Measurements from ENCODE around the gene SCLT1.

Gene SCLT1

GRCh38 chr4:128868758-128869157 lies 224.6 kb downstream of the SCLT1 start:
- Histone ChIP-seq H3K79me1 (ENCODE audit: low read length) (peaks cover 5% of the 10 kb centered on the region), H3K14ac (ENCODE audit: low read length) (no peak overlapping the region), H3K4me3 (ENCODE audit: low read depth, low read length) (no peak overlapping the region), H4K91ac (ENCODE audit: low read depth, low read length) (no peak overlapping the region), H3K4me1 (ENCODE audit: control insufficient read depth in 1 of 2, insufficient read depth in 2 of 2, low read length in 2 of 2) (peaks cover 0 to 3% of the 10 kb centered on the region in 2 experiments), H3K18ac (ENCODE audit: low read length) (no peak overlapping the region), H2BK120ac (ENCODE audit: insufficient read depth, low read length, poor library complexity) (no peak overlapping the region), H2AFZ (ENCODE audit: insufficient read depth, low read length, poor library complexity) (no peak overlapping the region), H3K36me3 (ENCODE audit: control insufficient read depth in 1 of 2, insufficient read depth in 2 of 2, low read length in 2 of 2) (peaks cover 13 to 28% of the 10 kb centered on the region in 2 experiments), H3K9me3 (ENCODE audit: insufficient read depth, low read depth, low read length) (no peaks in the 10 kb centered on the region), H3K9ac (ENCODE audit: low read length) (no peak overlapping the region), H3K79me2 (ENCODE audit: control insufficient read depth, insufficient read depth, low read length, poor library complexity) (peaks cover 3% of the 10 kb centered on the region), H3K27ac (ENCODE audit: low read depth, low read length) (no peak overlapping the region), H2AK5ac (ENCODE audit: low read length) (no peak overlapping the region), H3K4me2 (ENCODE audit: low read length) (no peak overlapping the region), H3K4ac (ENCODE audit: low read depth, low read length) (no peak overlapping the region), H3K23ac (ENCODE audit: low read length) (no peak overlapping the region), H2BK12ac (ENCODE audit: low read length) (no peak overlapping the region), H4K12ac (ENCODE audit: low read depth, low read length) (no peak overlapping the region), H4K8ac (ENCODE audit: low read depth, low read length) (no peak overlapping the region), H3K27me3 (ENCODE audit: insufficient read depth, low read length) (no peaks in the 10 kb centered on the region), H2BK5ac (ENCODE audit: low read depth, low read length, poor library complexity) (no peak overlapping the region)
- DNase-seq: no peak
- WGBS (ENCODE audit: extremely low coverage, insufficient coverage, insufficient read length): no CpG with 5 or more reads among the region's 3 CpGs

DNA sequence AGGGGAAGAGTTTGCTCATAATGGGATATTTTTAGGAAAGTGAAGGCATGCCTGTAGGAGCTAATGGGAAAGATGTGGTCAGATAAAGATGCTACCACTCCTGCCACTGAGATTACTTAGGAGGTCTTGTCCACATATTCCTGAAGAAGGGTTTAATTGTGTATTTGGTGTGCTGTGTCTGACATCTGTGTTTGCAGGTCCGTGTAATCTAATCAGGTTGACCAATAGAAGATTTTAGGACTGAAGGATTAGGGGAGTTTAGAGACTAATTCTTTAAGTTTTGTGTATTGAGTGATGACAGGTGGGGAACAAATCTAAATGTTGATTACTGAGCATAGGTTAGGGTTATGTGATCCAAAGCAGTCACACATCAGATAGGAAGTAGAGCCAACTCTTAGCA lies 226.6 kb downstream of the SCLT1 start:
- Histone ChIP-seq H3K4me2 (ENCODE audit: low read length) (no peak overlapping the region), H3K18ac (ENCODE audit: low read length) (no peak overlapping the region), H4K12ac (ENCODE audit: low read depth, low read length) (no peak overlapping the region), H4K91ac (ENCODE audit: low read depth, low read length) (no peak overlapping the region), H3K14ac (ENCODE audit: low read length) (no peak overlapping the region), H2AK5ac (ENCODE audit: low read length) (no peak overlapping the region), H2BK12ac (ENCODE audit: low read length) (no peak overlapping the region), H3K79me2 (ENCODE audit: control insufficient read depth, insufficient read depth, low read length, poor library complexity) (no peaks in the 10 kb centered on the region), H3K9me3 (ENCODE audit: insufficient read depth, low read depth, low read length) (no peaks in the 10 kb centered on the region), H3K4ac (ENCODE audit: low read depth, low read length) (no peak overlapping the region), H3K9ac (ENCODE audit: low read length) (no peak overlapping the region), H3K27ac (ENCODE audit: low read depth, low read length) (no peak overlapping the region), H3K23ac (ENCODE audit: low read length) (no peak overlapping the region), H4K8ac (ENCODE audit: low read depth, low read length) (no peak overlapping the region), H2AFZ (ENCODE audit: insufficient read depth, low read length, poor library complexity) (no peak overlapping the region), H2BK5ac (ENCODE audit: low read depth, low read length, poor library complexity) (no peak overlapping the region), H3K27me3 (ENCODE audit: insufficient read depth, low read length) (no peaks in the 10 kb centered on the region), H3K36me3 (ENCODE audit: control insufficient read depth in 1 of 2, insufficient read depth in 2 of 2, low read length in 2 of 2) (peaks cover 18 to 34% of the 10 kb centered on the region in 2 experiments), H2BK120ac (ENCODE audit: insufficient read depth, low read length, poor library complexity) (no peak overlapping the region), H3K4me1 (ENCODE audit: control insufficient read depth in 1 of 2, insufficient read depth in 2 of 2, low read length in 2 of 2) (peaks cover 1 to 4% of the 10 kb centered on the region in 2 experiments), H3K4me3 (ENCODE audit: low read depth, low read length) (no peak overlapping the region), H3K79me1 (ENCODE audit: low read length) (peaks cover 4% of the 10 kb centered on the region)
- no CpG with 5 or more reads among the region's 1 CpG for WGBS (ENCODE audit: extremely low coverage, insufficient coverage, insufficient read length)
- DNase-seq: no peak

DNA sequence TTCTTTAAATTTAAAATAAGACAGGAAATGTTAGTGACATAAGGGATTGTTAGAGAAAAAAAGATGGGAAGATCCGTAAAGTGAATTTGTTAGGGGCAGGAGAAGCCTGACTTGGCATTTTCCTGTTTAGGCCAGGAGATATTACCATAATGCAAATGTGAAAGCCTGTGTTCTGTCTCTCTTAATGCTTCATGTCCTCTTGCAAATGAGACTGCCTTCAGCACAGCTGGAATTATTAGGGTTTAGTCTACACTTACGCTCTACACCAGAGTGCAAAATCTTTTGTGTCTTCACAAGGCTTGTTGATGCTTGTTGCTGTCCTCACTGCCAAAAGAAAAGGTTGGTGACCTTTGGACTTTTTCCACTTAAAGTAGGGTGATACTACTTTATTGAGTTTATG lies 227.1 kb downstream of the SCLT1 start:
- Histone ChIP-seq H3K9me3 (ENCODE audit: insufficient read depth, low read depth, low read length) (no peaks in the 10 kb centered on the region), H3K79me1 (ENCODE audit: low read length) (no peaks in the 10 kb centered on the region), H3K4ac (ENCODE audit: low read depth, low read length) (no peak overlapping the region), H4K91ac (ENCODE audit: low read depth, low read length) (no peak overlapping the region), H3K27me3 (ENCODE audit: insufficient read depth, low read length) (no peaks in the 10 kb centered on the region), H3K27ac (ENCODE audit: low read depth, low read length) (no peak overlapping the region), H3K4me2 (ENCODE audit: low read length) (no peak overlapping the region), H2BK120ac (ENCODE audit: insufficient read depth, low read length, poor library complexity) (no peak overlapping the region), H3K4me3 (ENCODE audit: low read depth, low read length) (no peak overlapping the region), H2AK5ac (ENCODE audit: low read length) (no peak overlapping the region), H2BK5ac (ENCODE audit: low read depth, low read length, poor library complexity) (no peak overlapping the region), H3K79me2 (ENCODE audit: control insufficient read depth, insufficient read depth, low read length, poor library complexity) (no peaks in the 10 kb centered on the region), H2AFZ (ENCODE audit: insufficient read depth, low read length, poor library complexity) (no peak overlapping the region), H4K8ac (ENCODE audit: low read depth, low read length) (no peak overlapping the region), H4K12ac (ENCODE audit: low read depth, low read length) (no peak overlapping the region), H3K23ac (ENCODE audit: low read length) (no peak overlapping the region), H3K4me1 (ENCODE audit: control insufficient read depth in 1 of 2, insufficient read depth in 2 of 2, low read length in 2 of 2) (peaks cover 0 to 4% of the 10 kb centered on the region in 2 experiments), H2BK12ac (ENCODE audit: low read length) (no peak overlapping the region), H3K36me3 (ENCODE audit: control insufficient read depth in 1 of 2, insufficient read depth in 2 of 2, low read length in 2 of 2) (peaks cover 16 to 34% of the 10 kb centered on the region in 2 experiments), H3K18ac (ENCODE audit: low read length) (no peak overlapping the region), H3K14ac (ENCODE audit: low read length) (no peak overlapping the region), H3K9ac (ENCODE audit: low read length) (no peak overlapping the region)
- WGBS (ENCODE audit: extremely low coverage, insufficient coverage, insufficient read length): no CpG with 5 or more reads among the region's 2 CpGs
- DNase-seq: no peak

GRCh38 chr4:128865132-128865531 lies 228.2 kb downstream of the SCLT1 start:
- Histone ChIP-seq H2BK120ac (ENCODE audit: insufficient read depth, low read length, poor library complexity) (no peak overlapping the region), H3K23ac (ENCODE audit: low read length) (no peak overlapping the region), H2BK5ac (ENCODE audit: low read depth, low read length, poor library complexity) (no peak overlapping the region), H3K4ac (ENCODE audit: low read depth, low read length) (no peak overlapping the region), H4K91ac (ENCODE audit: low read depth, low read length) (no peak overlapping the region), H3K4me1 (ENCODE audit: control insufficient read depth in 1 of 2, insufficient read depth in 2 of 2, low read length in 2 of 2) (peaks cover 0 to 4% of the 10 kb centered on the region in 2 experiments), H3K9me3 (ENCODE audit: insufficient read depth, low read depth, low read length) (no peaks in the 10 kb centered on the region), H3K79me2 (ENCODE audit: control insufficient read depth, insufficient read depth, low read length, poor library complexity) (no peaks in the 10 kb centered on the region), H3K27ac (ENCODE audit: low read depth, low read length) (no peak overlapping the region), H3K79me1 (ENCODE audit: low read length) (no peaks in the 10 kb centered on the region), H2AK5ac (ENCODE audit: low read length) (no peak overlapping the region), H3K18ac (ENCODE audit: low read length) (no peak overlapping the region), H3K4me3 (ENCODE audit: low read depth, low read length) (no peak overlapping the region), H3K27me3 (ENCODE audit: insufficient read depth, low read length) (no peaks in the 10 kb centered on the region), H3K14ac (ENCODE audit: low read length) (no peak overlapping the region), H2BK12ac (ENCODE audit: low read length) (no peak overlapping the region), H2AFZ (ENCODE audit: insufficient read depth, low read length, poor library complexity) (no peak overlapping the region), H4K12ac (ENCODE audit: low read depth, low read length) (no peak overlapping the region), H3K4me2 (ENCODE audit: low read length) (no peak overlapping the region), H3K36me3 (ENCODE audit: control insufficient read depth in 1 of 2, insufficient read depth in 2 of 2, low read length in 2 of 2) (peaks cover 19 to 38% of the 10 kb centered on the region in 2 experiments), H4K8ac (ENCODE audit: low read depth, low read length) (no peak overlapping the region), H3K9ac (ENCODE audit: low read length) (no peak overlapping the region)
- WGBS (ENCODE audit: extremely low coverage, insufficient coverage, insufficient read length): no CpG with 5 or more reads among the region's 2 CpGs
- no peak for DNase-seq

Measured in trophoblast cell (in vitro differentiated cells and primary cell).